Measurements from ENCODE around the gene KIF17.

Gene KIF17

GRCh38 chr1:20640183-20640597 is 77.6 kb downstream of the KIF17 start:
- Histone ChIP-seq H3K9me3 (no peaks in the 10 kb centered on the region), H3K4me3 (no peak overlapping the region), H3K36me3 (replicated peaks) (peaks cover 15% of the 10 kb centered on the region), H3K27me3 (ENCODE audit: low read depth) (no peaks in the 10 kb centered on the region), H3K4me1 (no peaks in the 10 kb centered on the region)
- peak; percentile 58 to 69 for DNase-seq (ENCODE audit: low spot score in 2 of 2)
- in situ Hi-C loops (cut with MboI; ENCODE audit: low sequenced_read_pairs) = no loop called here

GRCh38 chr1:20636785-20637347 is 80.9 kb downstream of the KIF17 start:
- Histone ChIP-seq H3K36me3 (replicated peaks) (peaks cover 11% of the 10 kb centered on the region), H3K4me1 (peaks cover 18% of the 10 kb centered on the region), H3K4me3 (no peak overlapping the region), H3K27me3 (ENCODE audit: low read depth) (no peaks in the 10 kb centered on the region), H3K9me3 (no peaks in the 10 kb centered on the region)
- in situ Hi-C loops (cut with MboI; ENCODE audit: low sequenced_read_pairs) = loop anchor here (5.0 kb wide), 1 partner anchor 115 kb away; no protein-coding TSS in a partner anchor
- DNase-seq (ENCODE audit: low spot score in 2 of 2) = no peak

GRCh38 chr1:20634594-20635084 is 83.2 kb downstream of the KIF17 start:
- H3K4me1 ChIP-seq = peaks cover 19% of the 10 kb centered on the region
- no peaks in the 10 kb centered on the region for H3K9me3 ChIP-seq
- H3K27me3 ChIP-seq (ENCODE audit: low read depth) = no peaks in the 10 kb centered on the region
- in situ Hi-C loops (cut with MboI; ENCODE audit: low sequenced_read_pairs) = loop anchor here (5.0 kb wide), 1 partner anchor 112 kb away; no protein-coding TSS in a partner anchor
- H3K4me3 ChIP-seq = peak overlapping the region; percentile 48
- DNase-seq (ENCODE audit: low spot score in 2 of 2) = peak; percentile 64 to 77
- peaks cover 11% of the 10 kb centered on the region for H3K36me3 ChIP-seq (replicated peaks)

GRCh38 chr1:20634065-20634593 is 83.7 kb downstream of the KIF17 start:
- in situ Hi-C loops (cut with MboI; ENCODE audit: low sequenced_read_pairs) = no loop called here
- no peaks in the 10 kb centered on the region for H3K27me3 ChIP-seq (ENCODE audit: low read depth)
- H3K9me3 ChIP-seq = no peaks in the 10 kb centered on the region
- no peak for DNase-seq (ENCODE audit: low spot score in 2 of 2)
- peaks cover 19% of the 10 kb centered on the region for H3K4me1 ChIP-seq
- H3K36me3 ChIP-seq (replicated peaks) = peaks cover 6% of the 10 kb centered on the region
- peak overlapping the region; percentile 48 for H3K4me3 ChIP-seq

GRCh38 chr1:20633190-20634064 is 84.4 kb downstream of the KIF17 start, which contains the start of gene PINK1:
Gene PINK1, plus strand, starts transcription at chr1:20633458. Its CDS starts 91 bp downstream, at chr1:20633549.
- DNase-seq (ENCODE audit: low spot score in 2 of 2) = peak; percentile 68 to 88
- in situ Hi-C loops (cut with MboI; ENCODE audit: low sequenced_read_pairs) = no loop called here

GRCh38 chr1:20632386-20632785 is 85.4 kb downstream of the KIF17 start:
- H3K4me3 ChIP-seq = no peak overlapping the region
- no peaks in the 10 kb centered on the region for H3K36me3 ChIP-seq (replicated peaks)
- in situ Hi-C loops (cut with MboI; ENCODE audit: low sequenced_read_pairs) = no loop called here
- no peaks in the 10 kb centered on the region for H3K9me3 ChIP-seq
- H3K4me1 ChIP-seq = peaks cover 23% of the 10 kb centered on the region
- DNase-seq (ENCODE audit: low spot score in 2 of 2) = peak; percentile 72 to 75
- no peaks in the 10 kb centered on the region for H3K27me3 ChIP-seq (ENCODE audit: low read depth)

More at GRCh38 chr1:20633190-20634064, 84.4 kb downstream of the KIF17 start, which contains the start of gene PINK1:
- H3K9me3 ChIP-seq = no peaks in the 10 kb centered on the region
- H3K4me3 ChIP-seq = peak within 1 kb of the TSS; percentile 48
- peaks cover 19% of the 10 kb centered on the region for H3K4me1 ChIP-seq
- no peaks in the 10 kb centered on the region for H3K27me3 ChIP-seq (ENCODE audit: low read depth)
- peaks cover 4% of the 10 kb centered on the region; the same call in 1 of the 2 replicates for H3K36me3 ChIP-seq (replicated peaks)

GRCh38 chr1:20630729-20631128 is 87.1 kb downstream of the KIF17 start:
- no peak overlapping the region for H3K4me3 ChIP-seq
- peaks cover 24% of the 10 kb centered on the region for H3K4me1 ChIP-seq
- no peak for DNase-seq (ENCODE audit: low spot score in 2 of 2)
- in situ Hi-C loops (cut with MboI; ENCODE audit: low sequenced_read_pairs) = no loop called here
- no peaks in the 10 kb centered on the region for H3K36me3 ChIP-seq (replicated peaks)
- no peaks in the 10 kb centered on the region for H3K27me3 ChIP-seq (ENCODE audit: low read depth)
- no peaks in the 10 kb centered on the region for H3K9me3 ChIP-seq

GRCh38 chr1:20626524-20626923 is 91.3 kb downstream of the KIF17 start:
- in situ Hi-C loops (cut with MboI; ENCODE audit: low sequenced_read_pairs) = no loop called here
- Histone ChIP-seq H3K27me3 (ENCODE audit: low read depth) (no peaks in the 10 kb centered on the region), H3K4me3 (no peak overlapping the region), H3K4me1 (peaks cover 14% of the 10 kb centered on the region), H3K9me3 (no peaks in the 10 kb centered on the region), H3K36me3 (replicated peaks) (no peaks in the 10 kb centered on the region)
- DNase-seq (ENCODE audit: low spot score in 2 of 2) = no peak

- H3K9me3 ChIP-seq = no peaks in the 10 kb centered on the region
- DNase-seq (ENCODE audit: low spot score in 2 of 2) = no peak
- H3K36me3 ChIP-seq (replicated peaks) = no peaks in the 10 kb centered on the region
- in situ Hi-C loops (cut with MboI; ENCODE audit: low sequenced_read_pairs) = no loop called here
- H3K4me1 ChIP-seq = peaks cover 14% of the 10 kb centered on the region
- no peaks in the 10 kb centered on the region for H3K27me3 ChIP-seq (ENCODE audit: low read depth)
- no peak overlapping the region for H3K4me3 ChIP-seq
Observed at GRCh38 chr1:20626098-20626427, 91.7 kb downstream of the KIF17 start.

GRCh38 chr1:20625176-20626097 is 92.4 kb downstream of the KIF17 start:
- Histone ChIP-seq H3K9me3 (no peaks in the 10 kb centered on the region), H3K27me3 (ENCODE audit: low read depth) (no peaks in the 10 kb centered on the region), H3K36me3 (replicated peaks) (no peaks in the 10 kb centered on the region), H3K4me3 (no peak overlapping the region), H3K4me1 (peaks cover 14% of the 10 kb centered on the region)
- peak; percentile 38 to 53 for DNase-seq (ENCODE audit: low spot score in 2 of 2)
- in situ Hi-C loops (cut with MboI; ENCODE audit: low sequenced_read_pairs) = no loop called here

GRCh38 chr1:20624709-20625108 is 93.1 kb downstream of the KIF17 start:
- no peak for DNase-seq (ENCODE audit: low spot score in 2 of 2)
- in situ Hi-C loops (cut with MboI; ENCODE audit: low sequenced_read_pairs) = no loop called here
- H3K9me3 ChIP-seq = no peaks in the 10 kb centered on the region
- H3K4me3 ChIP-seq = no peak overlapping the region
- no peaks in the 10 kb centered on the region for H3K27me3 ChIP-seq (ENCODE audit: low read depth)
- peaks cover 14% of the 10 kb centered on the region for H3K4me1 ChIP-seq
- H3K36me3 ChIP-seq (replicated peaks) = no peaks in the 10 kb centered on the region

GRCh38 chr1:20621012-20621411 is 96.8 kb downstream of the KIF17 start:
- H3K4me3 ChIP-seq = no peak overlapping the region
- H3K36me3 ChIP-seq (replicated peaks) = no peaks in the 10 kb centered on the region
- no peaks in the 10 kb centered on the region for H3K9me3 ChIP-seq
- peaks cover 8% of the 10 kb centered on the region for H3K4me1 ChIP-seq
- no peak for DNase-seq (ENCODE audit: low spot score in 2 of 2)
- H3K27me3 ChIP-seq (ENCODE audit: low read depth) = no peaks in the 10 kb centered on the region
- in situ Hi-C loops (cut with MboI; ENCODE audit: low sequenced_read_pairs) = no loop called here

GRCh38 chr1:20619999-20620398 is 97.8 kb downstream of the KIF17 start:
- peaks cover under 1% of the 10 kb centered on the region for H3K4me1 ChIP-seq
- DNase-seq (ENCODE audit: low spot score in 2 of 2) = no peak
- no peaks in the 10 kb centered on the region for H3K9me3 ChIP-seq
- H3K36me3 ChIP-seq (replicated peaks) = no peaks in the 10 kb centered on the region
- H3K27me3 ChIP-seq (ENCODE audit: low read depth) = no peaks in the 10 kb centered on the region
- no peak overlapping the region for H3K4me3 ChIP-seq
- in situ Hi-C loops (cut with MboI; ENCODE audit: low sequenced_read_pairs) = no loop called here

All from HAP-1 (cell line).